Metanephros (tissue), 2 donors: ENCODE results near the gene PSKH1. TPM values are rescaled to one million over a fixed set of nuclear protein-coding genes. Genes with fewer than 3 reads are reported as not detected.

Experiments
- small RNA-seq: library from RNA; depleted of rRNA; stranded (forward); fragments of <200 nt; gene quantifications from one replicate; pipeline ENCODE3, GENCODE V24; 2014; ENCODE audit warnings: low replicate concordance
- total RNA-seq: library from RNA; depleted of rRNA; stranded (reverse); fragments of >200 nt; gene quantifications from one replicate; pipeline ENCODE4 v1.2.3, GENCODE V29; 2014

PSKH1 gene
- total RNA-seq, result 26.0 TPM

DNA sequence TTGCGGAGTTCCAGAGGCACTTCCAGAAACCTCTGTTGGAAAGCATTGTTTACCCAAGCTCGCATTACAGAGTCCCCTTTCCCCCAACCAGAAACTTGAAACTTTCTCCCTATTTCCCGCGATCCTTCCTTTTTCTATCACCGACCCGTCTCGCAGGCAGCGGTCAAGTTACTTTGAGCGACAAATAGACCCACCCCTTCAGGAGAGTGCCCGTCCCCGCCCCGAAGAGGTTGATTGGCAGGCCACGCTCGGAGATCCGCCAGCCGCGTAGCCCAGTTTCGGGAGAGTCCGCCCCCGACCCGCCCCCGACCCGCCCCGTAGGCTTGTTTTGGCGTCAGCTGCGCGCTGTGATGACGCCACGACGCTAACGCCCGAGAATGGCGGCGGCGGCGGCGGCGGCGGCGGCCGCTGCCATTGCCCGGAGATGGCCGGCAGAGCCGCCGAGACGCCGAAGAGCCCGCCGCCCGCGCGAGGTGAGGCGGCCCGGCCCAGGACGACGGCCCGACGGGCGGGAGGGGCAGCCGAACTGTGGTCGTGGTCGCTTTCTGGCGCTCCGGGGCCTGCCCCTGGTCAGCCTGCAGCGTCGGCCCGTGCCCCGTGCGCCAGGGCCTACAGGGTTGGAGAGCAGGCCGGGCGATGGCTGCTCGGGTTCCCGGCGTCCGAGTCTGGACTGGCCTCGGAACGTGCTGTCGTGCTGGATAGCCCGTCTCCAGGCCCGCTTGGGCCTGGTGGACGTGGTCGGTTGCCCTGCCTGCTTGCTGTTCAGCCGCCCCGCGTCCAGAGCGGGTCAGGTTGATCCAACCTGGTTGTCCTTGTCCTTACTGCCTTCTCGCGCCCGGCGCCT is at the start of gene PSKH1:
Gene PSKH1, plus strand, starts transcription at position 356 of the 844 bp plus-strand sequence. CDS start 15,496 bp downstream, outside the sequence.

DNA sequence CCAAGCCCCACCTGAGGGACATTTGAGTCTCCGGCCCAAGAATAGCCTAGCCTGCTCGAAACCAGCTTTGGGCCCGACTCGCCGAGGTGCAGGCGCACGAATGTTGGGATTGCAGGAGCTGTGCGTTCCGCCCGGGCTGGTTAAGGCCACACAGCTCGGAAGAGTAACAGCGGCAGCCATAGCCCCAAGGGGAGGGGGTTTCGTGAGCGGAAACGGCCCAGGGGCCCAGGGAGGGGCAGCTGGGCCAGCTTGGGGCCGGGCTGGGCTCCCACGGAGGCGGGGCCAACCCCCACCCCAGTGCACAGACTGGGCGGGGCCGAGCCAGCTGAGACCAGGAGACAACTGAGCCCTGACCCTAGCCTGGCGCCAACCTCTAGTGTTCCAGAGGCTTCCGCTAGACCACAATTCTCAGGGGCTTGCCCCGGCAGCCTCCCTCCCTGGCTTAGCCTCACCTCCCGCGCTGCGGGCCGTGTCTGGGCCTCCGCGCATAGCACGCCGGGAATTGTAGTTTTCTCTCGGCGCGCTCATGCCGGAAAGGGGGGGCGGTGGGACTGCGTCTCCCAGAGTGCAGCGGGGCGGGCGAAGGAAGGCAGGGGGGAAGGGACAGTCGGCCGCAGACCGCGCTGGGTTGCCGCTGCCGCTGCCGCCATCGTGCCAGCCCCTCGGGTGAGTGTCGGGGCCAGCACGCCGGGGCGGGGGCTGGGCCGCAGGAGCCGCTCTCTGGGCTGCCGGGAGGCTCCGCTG is 46.6 kb upstream of the PSKH1 start, which contains the start of gene NUTF2:
Gene NUTF2, plus strand, starts transcription at position 614 of the 744 bp plus-strand sequence. CDS start 18,198 bp downstream, outside the sequence.

DNA sequence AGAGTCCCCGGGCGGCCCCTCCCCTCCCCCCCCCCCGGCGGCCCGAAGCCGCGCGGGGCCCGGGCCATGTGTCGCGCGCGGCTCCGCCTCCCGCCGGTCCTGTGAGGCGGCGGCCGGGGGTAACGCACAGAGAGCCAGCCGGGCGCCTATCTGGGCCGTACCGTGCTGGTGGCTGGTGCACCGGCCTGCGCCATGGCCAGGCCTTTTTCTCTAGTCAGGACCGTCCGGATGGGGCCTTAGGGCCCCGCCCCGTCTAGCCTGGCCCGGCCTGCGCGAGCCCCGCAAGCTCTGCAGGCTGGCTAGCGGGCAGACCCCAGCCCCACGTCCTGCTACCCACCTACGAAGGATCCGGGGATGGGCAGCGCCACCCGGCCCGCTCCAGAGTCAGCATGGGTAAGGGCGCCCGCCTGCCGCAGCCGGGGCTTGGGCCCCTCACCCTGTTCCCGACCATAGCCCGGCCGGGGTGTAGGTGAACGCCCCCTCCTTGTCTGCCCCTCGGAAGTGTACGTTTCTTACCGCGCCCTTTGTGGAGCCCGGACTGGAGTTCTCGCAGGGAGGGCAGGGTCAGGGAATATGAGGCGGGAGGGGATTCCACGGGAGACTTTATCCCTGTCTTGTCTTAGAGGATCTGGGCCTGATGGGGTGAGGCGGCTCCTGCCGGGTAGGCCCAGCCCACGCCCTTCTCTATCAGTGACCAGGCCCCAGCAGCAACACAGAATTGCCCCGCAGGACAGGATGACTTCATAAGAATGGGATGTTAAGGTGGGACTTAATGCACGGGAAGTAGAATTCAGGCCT is 45.8 kb upstream of the PSKH1 start, which contains the start of gene CENPT:
Gene CENPT, minus strand, starts transcription at position 630 of the 798 bp plus-strand sequence. CDS start 13,834 bp downstream, outside the sequence.

DNA sequence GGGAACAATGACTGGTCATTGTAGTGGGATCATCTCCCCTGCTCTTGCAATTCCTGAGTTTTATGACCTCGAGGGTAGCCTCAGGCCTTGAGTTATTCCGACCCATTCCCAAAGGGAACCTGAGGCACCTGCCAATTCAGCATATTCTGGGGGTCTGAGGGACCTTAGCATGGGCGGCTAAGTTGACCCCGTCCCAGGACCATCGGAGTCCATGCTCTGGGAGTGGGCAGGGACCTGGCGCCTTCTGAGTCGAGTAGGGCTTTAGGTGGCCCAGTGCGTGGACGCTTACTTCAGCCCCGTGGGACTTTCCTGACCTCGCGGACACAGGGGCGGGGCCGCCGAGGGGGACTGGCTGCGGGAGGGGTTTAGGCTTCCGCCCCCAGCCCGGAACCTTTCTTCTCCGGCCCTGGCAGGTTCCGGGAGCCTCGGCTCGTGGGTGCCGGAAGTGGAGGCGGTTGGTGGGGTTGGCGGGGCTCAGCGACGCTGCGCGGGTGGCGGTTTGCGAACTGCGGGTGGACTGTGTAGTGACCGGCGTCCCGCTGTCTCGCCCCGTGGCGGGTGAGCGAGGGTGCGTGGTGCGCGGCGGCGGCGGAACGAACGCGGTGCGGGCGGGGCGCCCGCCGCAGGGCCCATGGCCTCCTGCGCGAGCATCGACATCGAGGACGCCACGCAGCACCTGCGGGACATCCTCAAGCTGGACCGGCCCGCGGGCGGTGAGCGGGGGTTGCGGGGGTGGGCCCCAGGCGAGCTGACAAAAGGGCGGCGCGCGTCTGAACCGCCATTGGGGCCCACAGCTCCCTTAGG is 20.2 kb upstream of the PSKH1 start, which contains the start of gene EDC4:
Gene EDC4, plus strand, starts transcription at position 422 of the 804 bp plus-strand sequence. Its CDS starts 210 bp downstream, at position 632.

DNA sequence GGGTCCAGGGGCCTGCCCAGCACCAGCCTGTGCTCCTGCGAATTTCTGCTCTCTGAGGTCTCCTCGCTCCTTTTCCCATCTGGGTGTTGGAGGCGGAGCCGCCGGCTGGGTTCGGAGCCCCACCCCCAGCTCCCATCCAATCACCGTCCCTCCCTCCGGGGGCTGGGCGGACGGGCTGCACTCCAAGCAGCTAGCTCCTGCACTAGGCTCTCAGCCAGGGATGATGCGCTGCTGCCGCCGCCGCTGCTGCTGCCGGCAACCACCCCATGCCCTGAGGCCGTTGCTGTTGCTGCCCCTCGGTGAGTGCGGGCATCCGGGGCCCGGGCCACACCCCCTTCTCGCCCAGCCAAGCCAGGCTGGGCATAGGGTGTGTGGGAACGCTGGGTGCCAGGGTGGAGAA is 8.4 kb upstream of the PSKH1 start, which contains the start of gene NRN1L:
Gene NRN1L, plus strand, starts transcription at position 202 of the 400 bp plus-strand sequence. Its CDS starts 19 bp downstream, at position 221.

DNA sequence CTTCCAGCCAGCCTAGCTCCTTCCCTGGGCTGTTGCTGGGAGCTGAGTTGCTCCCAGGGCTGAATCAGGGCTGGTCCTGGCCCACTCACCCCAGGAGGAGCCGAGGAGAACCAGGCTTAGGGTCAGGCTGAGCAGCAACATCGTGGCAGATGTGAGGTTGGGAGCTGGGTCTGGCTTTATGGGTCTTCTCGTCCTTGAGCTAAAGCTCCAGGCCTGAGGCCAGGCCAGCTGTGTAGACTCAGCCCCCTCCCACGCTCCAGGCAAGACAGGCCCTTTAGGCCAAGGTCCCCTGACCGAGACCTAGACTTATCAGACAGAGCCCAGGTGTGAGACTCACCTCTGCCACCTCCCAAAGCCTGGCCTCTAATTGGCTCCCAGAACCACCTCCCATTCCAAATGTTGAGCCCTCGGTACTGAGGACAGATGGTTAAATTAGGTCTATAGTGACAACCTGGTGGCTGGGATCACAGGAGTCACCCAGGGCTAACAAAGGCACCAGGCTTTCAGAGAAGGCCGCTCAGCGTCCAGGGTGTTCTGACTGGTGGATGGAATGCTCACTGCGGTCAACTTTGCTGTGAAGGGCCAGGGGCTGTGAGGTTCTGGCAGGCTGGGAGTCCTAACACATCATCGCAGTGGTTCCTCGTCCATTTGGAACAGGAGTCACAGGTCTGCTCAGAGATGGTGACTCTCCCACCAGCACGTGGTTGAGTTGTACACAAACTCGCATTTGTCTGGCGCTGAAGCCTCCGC is 38.8 kb downstream of the PSKH1 start, which contains the start of gene CTRL:
Gene CTRL, minus strand, starts transcription at position 151 of the 750 bp plus-strand sequence. Its CDS starts 10 bp downstream, at position 141.

DNA sequence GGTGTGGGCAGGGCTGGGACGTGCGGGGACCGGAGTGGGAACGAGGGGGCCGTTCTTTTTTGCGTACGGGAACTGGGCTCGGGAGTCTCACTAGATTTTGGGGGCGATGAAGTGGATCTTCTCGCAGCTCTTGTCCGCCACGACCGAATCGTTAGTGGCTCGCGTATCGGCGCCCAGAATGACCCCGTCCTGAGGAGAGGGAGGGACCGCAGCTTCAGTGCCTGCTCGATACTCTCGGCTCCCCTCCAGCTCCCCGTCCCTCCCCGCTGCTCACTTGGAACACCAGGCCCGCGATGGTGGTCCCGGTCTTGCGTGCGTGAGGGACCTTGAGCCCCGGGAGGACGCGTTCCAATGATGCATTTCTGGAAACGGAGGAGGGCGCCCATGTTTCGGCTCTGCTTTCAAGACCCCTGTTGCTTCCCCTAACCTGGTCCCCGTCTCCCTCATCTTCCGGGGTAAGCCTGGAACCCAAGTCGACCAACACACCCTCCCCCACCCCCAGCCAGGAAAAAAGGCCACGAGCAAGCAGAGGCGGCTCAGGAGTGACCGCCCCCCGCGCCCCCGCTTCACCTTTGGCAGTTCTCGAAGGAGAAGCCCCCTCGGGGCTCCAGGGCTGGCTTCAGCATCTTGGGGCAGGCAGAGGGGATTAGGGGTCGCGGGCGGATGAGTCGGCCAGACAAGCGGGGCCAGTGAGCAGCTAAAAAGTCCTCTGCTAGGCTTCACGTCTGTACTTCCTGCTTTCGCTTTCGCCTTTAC is 43.2 kb downstream of the PSKH1 start, which contains the start of gene PSMB10:
Gene PSMB10, minus strand, starts transcription at position 727 of the 756 bp plus-strand sequence. Its CDS starts 101 bp downstream, at position 626.

DNA sequence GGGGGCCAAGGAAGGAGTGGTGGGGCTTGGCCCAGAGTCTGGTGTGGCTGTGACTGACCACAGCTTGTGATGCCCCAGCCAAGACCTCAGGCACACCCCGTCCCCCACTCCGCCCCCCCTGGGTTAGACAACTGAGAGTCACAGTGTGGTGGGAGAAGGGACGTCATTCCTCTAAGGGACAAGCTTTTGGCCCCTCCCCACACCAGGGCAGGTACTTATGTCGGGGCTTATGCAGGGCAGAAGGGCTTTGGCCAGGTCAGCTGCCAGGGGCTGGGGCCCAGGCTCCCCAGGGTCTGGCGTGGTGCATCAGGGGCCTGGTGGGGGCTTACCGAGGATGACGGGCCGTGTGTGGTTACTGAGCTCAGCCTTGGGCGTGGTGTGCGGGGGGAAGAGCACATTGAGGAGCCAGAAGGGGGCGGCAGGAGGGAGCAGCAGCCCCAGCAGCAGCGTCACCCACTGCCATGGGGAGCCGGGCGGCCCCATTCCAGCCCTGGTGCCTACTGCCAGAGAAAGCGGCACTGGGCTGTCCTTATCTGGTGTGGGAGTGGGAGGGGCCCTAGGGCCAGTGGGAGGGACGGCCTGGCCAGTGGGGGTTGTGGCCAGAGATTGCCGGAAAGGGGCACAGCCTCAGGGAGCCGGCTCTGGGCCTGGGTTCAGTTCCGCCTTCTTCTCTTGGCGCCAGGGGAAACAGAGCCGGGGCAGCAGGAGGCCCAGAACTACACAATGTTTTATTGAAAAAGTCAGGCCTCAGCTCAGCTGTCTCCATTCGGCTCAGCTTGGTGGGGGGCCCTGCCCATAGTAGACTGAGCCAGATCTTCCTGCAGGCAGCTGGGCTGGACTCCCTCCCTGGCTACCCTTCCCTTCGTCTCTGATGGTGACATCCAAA is 50.8 kb downstream of the PSKH1 start, which contains the start of gene LCAT:
Gene LCAT, minus strand, starts transcription at position 502 of the 886 bp plus-strand sequence. Its CDS starts 19 bp downstream, at position 483.

DNA sequence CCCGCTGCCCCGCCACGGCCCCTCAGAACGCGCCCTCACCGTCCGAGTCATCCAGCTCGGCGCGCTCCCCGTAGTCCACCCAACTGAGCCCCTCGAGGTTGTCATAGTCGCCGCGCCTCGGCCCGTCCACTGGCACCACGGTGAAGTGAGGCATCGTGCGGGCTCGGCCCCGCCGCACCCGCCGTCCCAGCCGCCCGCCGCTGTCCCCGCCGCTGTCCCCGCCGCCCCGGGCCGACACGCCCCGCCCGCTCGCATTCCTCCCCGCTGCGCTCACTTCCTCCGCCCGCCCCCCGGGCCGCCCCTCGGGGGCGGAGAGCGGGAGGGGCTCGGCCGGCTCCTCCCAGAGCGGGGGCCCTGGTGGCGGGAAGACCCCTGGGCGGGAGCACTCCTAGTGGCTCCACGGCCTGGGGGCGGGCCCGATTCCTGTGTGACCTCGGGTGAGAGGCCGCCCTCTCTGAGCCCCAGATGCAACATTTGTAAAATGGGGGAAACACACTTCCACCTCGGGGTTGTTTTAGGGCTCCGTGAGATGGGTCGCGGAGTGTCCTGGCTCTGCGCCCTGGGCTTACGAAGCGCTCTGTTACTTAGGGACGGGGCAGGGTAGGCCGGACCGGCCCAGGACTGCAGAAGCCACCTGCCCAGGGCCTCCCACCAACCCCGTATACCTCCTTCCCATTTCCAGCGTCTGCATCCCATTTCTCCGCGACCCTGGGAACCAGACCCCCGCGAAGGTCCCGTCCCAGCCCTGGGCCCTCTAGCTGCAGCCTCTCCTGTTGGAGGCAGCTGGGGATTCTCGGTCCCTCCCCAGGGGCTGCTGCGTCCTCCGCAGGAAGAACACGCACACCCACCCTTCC is 75.6 kb downstream of the PSKH1 start, which contains the start of gene SLC12A4:
Gene SLC12A4, minus strand, starts transcription at position 238 of the 854 bp plus-strand sequence. Its CDS starts 84 bp downstream, at position 154.

Small RNA genes within 50 kb of the gene (small RNA-seq; reads per million reads assigned to genes)
- gene AC040162.2 (not detected), gene NRN1L (not detected)

Other genes with a start within 250 kb of the PSKH1 start
- 0.64 TPM for gene CARMIL2, start 248.1 kb upstream of the PSKH1 start, total RNA-seq
- gene ACD, start 233.0 kb upstream of the PSKH1 start, total RNA-seq, result 20.1 TPM
- gene PARD6A, start 232.3 kb upstream of the PSKH1 start, total RNA-seq, result 3.9 TPM
- gene ENKD1, start 226.5 kb upstream of the PSKH1 start, total RNA-seq, result 18.1 TPM
- gene C16orf86, start 226.4 kb upstream of the PSKH1 start, total RNA-seq, result 3.9 TPM
- 18.4 TPM for gene GFOD2, start 173.9 kb upstream of the PSKH1 start, total RNA-seq
- 18.7 TPM for gene RANBP10, start 86.7 kb upstream of the PSKH1 start, total RNA-seq
- 5.4 TPM for gene TSNAXIP1, start 86.4 kb upstream of the PSKH1 start, total RNA-seq
- gene THAP11, start 50.9 kb upstream of the PSKH1 start, total RNA-seq, result 37.0 TPM
- 115 TPM for gene NUTF2, start 46.3 kb upstream of the PSKH1 start, total RNA-seq
- 39.8 TPM for gene CENPT, start 45.6 kb upstream of the PSKH1 start, total RNA-seq
- gene EDC4, start 20.2 kb upstream of the PSKH1 start, total RNA-seq, result 82.0 TPM
- gene NRN1L, start 8.4 kb upstream of the PSKH1 start, total RNA-seq, result 1.2 TPM
- gene CTRL, start 38.6 kb downstream of the PSKH1 start, total RNA-seq, result 0.18 TPM
- 54.2 TPM for gene PSMB10, start 43.6 kb downstream of the PSKH1 start, total RNA-seq
- 10.1 TPM for gene LCAT, start 50.9 kb downstream of the PSKH1 start, total RNA-seq
- 45.4 TPM for gene SLC12A4, start 75.4 kb downstream of the PSKH1 start, total RNA-seq
- not detected for gene DPEP3, start 87.2 kb downstream of the PSKH1 start, total RNA-seq
- gene DPEP2, start 106.2 kb downstream of the PSKH1 start, total RNA-seq, result 2.7 TPM
- gene DPEP2NB, start 122.7 kb downstream of the PSKH1 start, total RNA-seq, result not detected
- 10.2 TPM for gene DDX28, start 130.0 kb downstream of the PSKH1 start, total RNA-seq
- 11.3 TPM for gene DUS2, start 130.0 kb downstream of the PSKH1 start, total RNA-seq
- gene NFATC3, start 192.1 kb downstream of the PSKH1 start, total RNA-seq, result 36.4 TPM